ENCODE measurements around the gene MRGPRF.
"Not testable (repeated sequence)": the region's sequence is repeated elsewhere in the genome, so short reads cannot be mapped to it uniquely, and the experiment has no call there.

Gene MRGPRF

GRCh38 chr11:69002570-69003231, 10.3 kb downstream of the MRGPRF start:
- DNase-seq (ENCODE audit: low spot score), result no peak

- peak; percentile 54 for DNase-seq (ENCODE audit: low spot score)
Observed at GRCh38 chr11:69002110-69002569, 10.9 kb downstream of the MRGPRF start.

- no peak for DNase-seq (ENCODE audit: low spot score)
Observed at GRCh38 chr11:69001243-69002081, 11.6 kb downstream of the MRGPRF start.

- peak; percentile 88 for DNase-seq (ENCODE audit: low spot score)
Observed at GRCh38 chr11:69000831-69001242, 12.2 kb downstream of the MRGPRF start.

GRCh38 chr11:69000391-69000790, 12.7 kb downstream of the MRGPRF start:
- DNase-seq (ENCODE audit: low spot score), result no peak

- DNase-seq (ENCODE audit: low spot score), result not testable (repeated sequence)
Observed at GRCh38 chr11:68999748-69000355, 13.2 kb downstream of the MRGPRF start.

GRCh38 chr11:68999093-68999747, 13.8 kb downstream of the MRGPRF start:
- no peak for DNase-seq (ENCODE audit: low spot score)

GRCh38 chr11:68998390-68998911, 14.6 kb downstream of the MRGPRF start:
- DNase-seq (ENCODE audit: low spot score), result no peak

- DNase-seq (ENCODE audit: low spot score), result no peak
Observed at GRCh38 chr11:68997995-68998348, 15.1 kb downstream of the MRGPRF start.

GRCh38 chr11:68997124-68997994, 15.7 kb downstream of the MRGPRF start:
- no peak for DNase-seq (ENCODE audit: low spot score)

- DNase-seq (ENCODE audit: low spot score), result no peak
Observed at GRCh38 chr11:68996376-68997123, 16.5 kb downstream of the MRGPRF start.

- DNase-seq (ENCODE audit: low spot score), result no peak
Observed at GRCh38 chr11:68994894-68995285, 18.2 kb downstream of the MRGPRF start.

- no peak for DNase-seq (ENCODE audit: low spot score)
Observed at GRCh38 chr11:68994161-68994893, 18.7 kb downstream of the MRGPRF start.

- DNase-seq (ENCODE audit: low spot score), result no peak
Observed at GRCh38 chr11:68993546-68993945, 19.5 kb downstream of the MRGPRF start.

- DNase-seq (ENCODE audit: low spot score), result no peak
Observed at GRCh38 chr11:68992743-68993255, 20.2 kb downstream of the MRGPRF start.

- no peak for DNase-seq (ENCODE audit: low spot score)
Observed at GRCh38 chr11:68990995-68991780, 21.9 kb downstream of the MRGPRF start.

GRCh38 chr11:68989936-68990606, 23.0 kb downstream of the MRGPRF start:
- no peak for DNase-seq (ENCODE audit: low spot score)

GRCh38 chr11:68988491-68988890, 24.6 kb downstream of the MRGPRF start:
- no peak for DNase-seq (ENCODE audit: low spot score)

Data from GM03348 (cell line).